ENCODE results near the gene TMEM14C. TPM values are rescaled to one million over a fixed set of nuclear protein-coding genes. Genes with fewer than 3 reads are reported as not detected.

The TMEM14C gene
- 142 and 224 TPM in 2 replicates for total RNA-seq

DNA sequence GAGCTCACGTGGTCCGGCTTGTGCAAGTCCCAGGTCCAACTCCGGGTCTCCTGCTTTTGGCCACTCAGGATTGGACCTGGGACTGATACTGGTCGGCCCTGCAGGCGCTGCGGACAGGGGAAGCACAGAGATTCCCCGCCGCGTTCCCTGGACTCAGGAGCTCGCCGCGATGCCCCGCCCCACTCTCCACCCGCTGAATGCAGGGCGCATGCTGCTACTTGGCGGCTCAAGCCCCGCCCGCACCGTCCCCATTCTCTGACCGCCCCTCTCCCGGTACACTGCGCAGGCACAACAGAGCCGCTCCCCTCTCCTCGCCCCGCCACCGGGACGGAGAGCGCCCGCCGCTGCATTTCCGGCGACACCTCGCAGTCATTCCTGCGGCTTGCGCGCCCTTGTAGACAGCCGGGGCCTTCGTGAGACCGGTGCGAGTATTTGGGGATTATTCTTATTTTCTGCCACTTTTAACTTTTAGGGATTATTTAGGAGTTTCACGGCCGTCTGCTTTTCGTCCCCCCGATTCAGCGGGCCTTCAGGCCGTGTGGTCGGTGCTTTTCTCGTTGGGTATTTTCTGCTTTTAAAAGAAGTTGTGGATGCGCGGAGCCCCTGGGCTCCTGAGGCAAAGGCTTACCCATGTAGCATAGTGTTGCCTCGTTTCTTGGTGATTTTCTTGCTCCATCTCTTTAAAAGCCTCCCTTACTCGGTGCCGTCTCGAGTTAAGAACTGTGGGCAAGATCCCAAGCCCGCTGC, at the start of gene TMEM14C:
TSS of gene TMEM14C (plus strand) at position 251 of the 747 bp plus-strand sequence. CDS start 1,544 bp downstream, outside the sequence.

DNA sequence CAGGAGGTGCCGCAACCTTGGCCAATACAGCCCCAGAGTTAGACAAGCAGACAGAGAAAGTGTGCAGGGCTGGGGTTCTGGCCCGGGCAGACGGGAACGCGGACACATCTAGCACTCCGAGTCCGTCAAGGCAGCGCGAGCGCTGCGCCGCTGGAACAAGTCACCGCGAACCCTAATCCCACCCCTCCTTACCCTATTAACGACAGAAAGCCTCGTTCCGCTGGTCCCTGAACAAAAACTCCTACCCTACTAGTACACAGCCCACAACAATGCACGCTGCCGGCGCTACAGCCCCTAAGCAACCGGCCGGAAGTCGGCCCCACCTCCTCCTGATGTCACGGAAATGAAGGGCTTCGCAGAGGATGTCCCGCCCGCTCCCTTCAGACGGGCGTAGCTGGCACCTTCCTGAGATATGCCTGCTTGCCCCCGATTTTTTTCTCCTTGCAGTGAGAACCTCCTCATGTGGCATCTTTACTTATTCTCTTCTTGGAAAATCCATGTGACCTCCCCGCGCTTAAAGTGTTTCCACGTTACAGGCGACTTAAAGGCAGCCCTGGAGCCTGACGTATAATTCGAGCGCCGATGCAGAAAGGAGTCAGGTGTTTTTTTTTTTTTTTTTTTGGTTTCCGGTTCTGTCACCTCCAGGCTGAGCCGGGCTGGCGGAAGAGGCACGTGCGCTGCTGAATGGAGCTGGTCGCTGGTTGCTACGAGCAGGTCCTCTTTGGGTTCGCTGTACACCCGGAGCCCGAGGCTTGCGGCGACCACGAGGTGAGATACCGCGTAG, 28.4 kb upstream of the TMEM14C start, which contains the start of the genes C6orf52 and PAK1IP1:
TSS of gene C6orf52 (minus strand) at position 315 of the 784 bp plus-strand sequence. CDS start 7,066 bp downstream, outside the sequence.
TSS of gene PAK1IP1 (plus strand) at position 671 of the 784 bp plus-strand sequence. CDS start at position 685, 14 bp downstream.

DNA sequence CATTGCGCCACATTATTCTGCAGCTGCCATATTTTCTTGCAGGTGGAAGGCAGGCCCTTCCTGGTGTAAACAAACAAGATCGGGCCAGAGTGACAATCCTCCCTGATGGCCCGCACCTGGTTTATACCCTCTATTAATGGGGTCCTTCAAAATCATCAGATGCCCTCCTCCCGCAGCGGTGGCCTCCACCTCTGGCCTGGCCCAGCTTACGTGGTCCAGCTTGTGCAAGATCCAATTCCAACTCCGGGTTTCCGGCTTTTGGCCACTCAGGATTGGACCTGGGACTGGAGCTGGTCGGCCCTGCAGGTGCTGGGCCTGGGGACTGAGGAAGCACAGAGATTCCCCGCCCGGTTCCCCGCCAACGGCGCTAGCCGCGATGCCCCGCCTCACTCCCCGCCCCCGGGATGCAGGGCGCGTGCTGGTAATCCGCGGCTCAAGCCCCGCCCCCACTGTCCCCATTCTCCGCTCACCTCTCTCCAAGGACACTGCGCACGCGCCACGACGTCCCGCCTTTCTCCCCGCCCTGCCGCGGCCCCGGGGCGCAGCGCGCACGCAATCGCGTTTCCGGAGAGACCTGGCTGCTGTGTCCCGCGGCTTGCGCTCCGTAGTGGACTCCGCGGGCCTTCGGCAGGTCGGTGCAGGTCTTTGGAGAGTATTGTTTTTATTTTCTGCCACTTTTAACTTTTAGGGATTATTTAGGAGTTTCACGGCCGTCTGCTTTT, 24.5 kb downstream of the TMEM14C start, which contains the start of gene TMEM14B:
TSS of gene TMEM14B (plus strand) at position 555 of the 722 bp plus-strand sequence. CDS start 1,441 bp downstream, outside the sequence.

Other genes starting within 250 kb of the TMEM14C start
- gene GCNT2, start 201.7 kb upstream of the TMEM14C start, total RNA-seq: 0.08 and 1.0 TPM in 2 replicates
- 3.9 TPM in 1 of 2 replicates, not detected in the other for gene C6orf52, start 28.5 kb upstream of the TMEM14C start, total RNA-seq
- gene PAK1IP1, start 28.1 kb upstream of the TMEM14C start, total RNA-seq: 9.9 and 18.1 TPM in 2 replicates
- gene TMEM14B, start 24.7 kb downstream of the TMEM14C start, total RNA-seq: 85.6 and 103 TPM in 2 replicates
- gene MAK, start 115.5 kb downstream of the TMEM14C start, total RNA-seq: 0.24 TPM in 1 of 2 replicates, not detected in the other
- gene GCM2, start 159.0 kb downstream of the TMEM14C start, total RNA-seq: not detected in 2 replicates
- 0.13 TPM in 1 of 2 replicates, not detected in the other for gene SYCP2L, start 164.0 kb downstream of the TMEM14C start, total RNA-seq

All from epithelial cell of alveolus of lung (primary cell).